T-helper 17 cell (primary cell): ENCODE results near the gene BOD1L2. TPM values are rescaled to one million over a fixed set of nuclear protein-coding genes. Genes with fewer than 3 reads are reported as not detected.

Experiments
- ATAC-seq: fragments of 150-1000 bp; cut with Tn5 transposase; 2 replicates; pipeline ENCODE4 v1.10.0; 2021; ENCODE audit warnings: mild to moderate bottlenecking, moderate library complexity
- DNase-seq, 3 donors: peaks; one replicate each; pipeline versions ENCODE4 v3.0.0 to v3.0.0-alpha.2; 2020 to 2021
- H3K9me3 ChIP-seq: one replicate; pipeline ENCODE4 v1.7.0; 2013; ENCODE audit warnings: low read length, mild to moderate bottlenecking; ENCODE audit not compliant: control insufficient read depth, poor library complexity, severe bottlenecking
- H3K27ac Mint-ChIP-seq: one replicate; pipeline ENCODE4 v1.8.0; 2022; ENCODE audit warnings: mild to moderate bottlenecking, moderate library complexity, mixed read lengths
- H3K27me3 Mint-ChIP-seq: one replicate; pipeline ENCODE4 v1.8.0; 2022; ENCODE audit warnings: mixed read lengths
- H3K36me3 Mint-ChIP-seq: one replicate; pipeline ENCODE4 v1.8.0; 2022; ENCODE audit warnings: low read depth, mixed read lengths
- H3K4me1 Mint-ChIP-seq: one replicate; pipeline ENCODE4 v1.8.0; 2022; ENCODE audit warnings: mild to moderate bottlenecking, mixed read lengths
- H3K4me3 Mint-ChIP-seq: one replicate; pipeline ENCODE4 v1.8.0; 2022; ENCODE audit warnings: mild to moderate bottlenecking, moderate library complexity, mixed read lengths
- total RNA-seq, 4 donors: library from RNA in 2 of 4; stranded (reverse) in 2 of 4; gene quantifications; one replicate each; pipeline ENCODE4 v1.2.3 and lab custom pipeline; 2022 to 2026

The BOD1L2 gene
- total RNA-seq, 2 donors from 2014 or later: not detected

- ATAC-seq: no peak
- no peak overlapping the region for H3K4me3 Mint-ChIP-seq
These were observed 24.1 kb downstream of the BOD1L2 start for GRCh38 chr18:57171026-57171425.

GRCh38 chr18:57175532-57175931 is 28.6 kb downstream of the BOD1L2 start:
- Mint-ChIP-seq H3K4me1 (no peaks in the 10 kb centered on the region), H3K27me3 (no peaks in the 10 kb centered on the region), H3K27ac (no peak overlapping the region), H3K4me3 (no peak overlapping the region), H3K36me3 (no peaks in the 10 kb centered on the region)
- no peaks in the 10 kb centered on the region for H3K9me3 ChIP-seq
- DNase-seq: no peak
- ATAC-seq: no peak

More at GRCh38 chr18:57171026-57171425, 24.1 kb downstream of the BOD1L2 start:
- no peak for DNase-seq
- H3K36me3 Mint-ChIP-seq: no peaks in the 10 kb centered on the region
- no peaks in the 10 kb centered on the region for H3K4me1 Mint-ChIP-seq
- H3K9me3 ChIP-seq: no peaks in the 10 kb centered on the region
- no peak overlapping the region for H3K27ac Mint-ChIP-seq
- peaks cover 5% of the 10 kb centered on the region for H3K27me3 Mint-ChIP-seq

- ATAC-seq: no peak
- peaks cover 6% of the 10 kb centered on the region for H3K9me3 ChIP-seq
- H3K27me3 Mint-ChIP-seq: no peaks in the 10 kb centered on the region
- no peaks in the 10 kb centered on the region for H3K4me1 Mint-ChIP-seq
- H3K36me3 Mint-ChIP-seq: no peaks in the 10 kb centered on the region
- no peak overlapping the region for H3K4me3 Mint-ChIP-seq
- no peak for DNase-seq
- H3K27ac Mint-ChIP-seq: no peak overlapping the region
These were observed 38.5 kb downstream of the BOD1L2 start for GRCh38 chr18:57185434-57185833.

GRCh38 chr18:57188851-57189557 is 42.1 kb downstream of the BOD1L2 start:
- Mint-ChIP-seq H3K4me1 (no peaks in the 10 kb centered on the region), H3K36me3 (no peaks in the 10 kb centered on the region), H3K27me3 (no peaks in the 10 kb centered on the region), H3K4me3 (no peak overlapping the region), H3K27ac (no peak overlapping the region)
- DNase-seq: no peak
- H3K9me3 ChIP-seq: peaks cover 9% of the 10 kb centered on the region
- no peak for ATAC-seq

GRCh38 chr18:57190026-57190425 is 43.1 kb downstream of the BOD1L2 start:
- no peak overlapping the region for H3K4me3 Mint-ChIP-seq
- H3K27me3 Mint-ChIP-seq: no peaks in the 10 kb centered on the region
- no peak overlapping the region for H3K27ac Mint-ChIP-seq
- peaks cover 9% of the 10 kb centered on the region for H3K9me3 ChIP-seq
- H3K4me1 Mint-ChIP-seq: no peaks in the 10 kb centered on the region
- no peak for ATAC-seq
- DNase-seq: no peak
- no peaks in the 10 kb centered on the region for H3K36me3 Mint-ChIP-seq

- H3K9me3 ChIP-seq: peaks cover 3% of the 10 kb centered on the region
- no peak overlapping the region for H3K27ac Mint-ChIP-seq
These were observed 47.2 kb downstream of the BOD1L2 start for GRCh38 chr18:57194070-57194469.

GRCh38 chr18:57194622-57195021 is 47.7 kb downstream of the BOD1L2 start:
- Mint-ChIP-seq H3K4me1 (no peaks in the 10 kb centered on the region), H3K4me3 (no peak overlapping the region), H3K36me3 (peaks cover 3% of the 10 kb centered on the region), H3K27ac (no peak overlapping the region), H3K27me3 (peaks cover 4% of the 10 kb centered on the region)
- no peak for ATAC-seq
- DNase-seq: no peak
- peaks cover 3% of the 10 kb centered on the region for H3K9me3 ChIP-seq

More at GRCh38 chr18:57194070-57194469, 47.2 kb downstream of the BOD1L2 start:
- Mint-ChIP-seq H3K4me3 (no peak overlapping the region), H3K36me3 (peaks cover 3% of the 10 kb centered on the region), H3K27me3 (peaks cover 4% of the 10 kb centered on the region), H3K4me1 (no peaks in the 10 kb centered on the region)
- ATAC-seq (no peak), DNase-seq (no peak)

- no peak for ATAC-seq
- peaks cover 4% of the 10 kb centered on the region for H3K27me3 Mint-ChIP-seq
These were observed 48.5 kb downstream of the BOD1L2 start for GRCh38 chr18:57195341-57195740.

GRCh38 chr18:57197261-57197660 is 50.4 kb downstream of the BOD1L2 start:
- peaks cover 3% of the 10 kb centered on the region for H3K36me3 Mint-ChIP-seq
- no peak overlapping the region for H3K4me3 Mint-ChIP-seq
- ATAC-seq (no peak), DNase-seq (no peak)
- H3K27me3 Mint-ChIP-seq: peaks cover 4% of the 10 kb centered on the region
- no peaks in the 10 kb centered on the region for H3K4me1 Mint-ChIP-seq
- no peaks in the 10 kb centered on the region for H3K9me3 ChIP-seq
- no peak overlapping the region for H3K27ac Mint-ChIP-seq

More at GRCh38 chr18:57195341-57195740, 48.5 kb downstream of the BOD1L2 start:
- peaks cover 3% of the 10 kb centered on the region for H3K36me3 Mint-ChIP-seq
- no peaks in the 10 kb centered on the region for H3K4me1 Mint-ChIP-seq
- H3K9me3 ChIP-seq: peaks cover 3% of the 10 kb centered on the region
- no peak overlapping the region for H3K4me3 Mint-ChIP-seq
- no peak for DNase-seq
- no peak overlapping the region for H3K27ac Mint-ChIP-seq

- H3K4me1 Mint-ChIP-seq: no peaks in the 10 kb centered on the region
- ATAC-seq: no peak
- no peak overlapping the region for H3K4me3 Mint-ChIP-seq
- no peak for DNase-seq
- peaks cover 4% of the 10 kb centered on the region for H3K27me3 Mint-ChIP-seq
- H3K27ac Mint-ChIP-seq: no peak overlapping the region
- no peaks in the 10 kb centered on the region for H3K9me3 ChIP-seq
- peaks cover 3% of the 10 kb centered on the region for H3K36me3 Mint-ChIP-seq
These were observed 51.2 kb downstream of the BOD1L2 start for GRCh38 chr18:57198073-57198472.

Other genes starting within 250 kb of the BOD1L2 start
- not detected for gene ST8SIA3, start 205.5 kb downstream of the BOD1L2 start, total RNA-seq